Left ventricle myocardium superior (tissue), 1 donor: ENCODE results near the gene C2orf81. TPM values are rescaled to one million over a fixed set of nuclear protein-coding genes. Genes with fewer than 3 reads are reported as not detected.
"Not testable (repeated sequence)": the region's sequence is repeated elsewhere in the genome, so short reads cannot be mapped to it uniquely, and the experiment has no call there.

Source experiments
- ATAC-seq: fragments of 200-7000 bp; cut with Tn5 transposase; one replicate; pipeline ENCODE4 v1.9.1; 2020; ENCODE audit warnings: mild to moderate bottlenecking, moderate library complexity
- DNase-seq: peaks from one replicate; pipeline ENCODE4 v3.0.0-alpha.2; 2020
- intact Hi-C: fragments of 100-400 bp; cut with micrococcal nuclease; formaldehyde crosslinking; loops from one replicate; pipeline ENCODE4 v1.11.0; 2022
- long read RNA-seq: library from polyadenylated mRNA; unstranded; transcript quantifications from one replicate; pipeline ENCODE4 v2.0.0, GENCODE V29; 2021
- total RNA-seq: library from RNA; stranded (reverse); fragmentation: NEBNext Ultra II Directional; extraction: Animal tissue kit (Norgen Biotek cat#: 25700); gene quantifications from one replicate; pipeline ENCODE4 v1.2.1, GENCODE V29; 2021
- donor health status: DM: no; HTN: yes; CAD: no; lungs with severe emphysema.

C2orf81 gene
- total RNA-seq, result 0.79 TPM
- long read RNA-seq, partial matches to known transcripts, result 0 of 3 reads
- long read RNA-seq, other reads (novel, unspliced or antisense), result 0 of 3 reads

DNA sequence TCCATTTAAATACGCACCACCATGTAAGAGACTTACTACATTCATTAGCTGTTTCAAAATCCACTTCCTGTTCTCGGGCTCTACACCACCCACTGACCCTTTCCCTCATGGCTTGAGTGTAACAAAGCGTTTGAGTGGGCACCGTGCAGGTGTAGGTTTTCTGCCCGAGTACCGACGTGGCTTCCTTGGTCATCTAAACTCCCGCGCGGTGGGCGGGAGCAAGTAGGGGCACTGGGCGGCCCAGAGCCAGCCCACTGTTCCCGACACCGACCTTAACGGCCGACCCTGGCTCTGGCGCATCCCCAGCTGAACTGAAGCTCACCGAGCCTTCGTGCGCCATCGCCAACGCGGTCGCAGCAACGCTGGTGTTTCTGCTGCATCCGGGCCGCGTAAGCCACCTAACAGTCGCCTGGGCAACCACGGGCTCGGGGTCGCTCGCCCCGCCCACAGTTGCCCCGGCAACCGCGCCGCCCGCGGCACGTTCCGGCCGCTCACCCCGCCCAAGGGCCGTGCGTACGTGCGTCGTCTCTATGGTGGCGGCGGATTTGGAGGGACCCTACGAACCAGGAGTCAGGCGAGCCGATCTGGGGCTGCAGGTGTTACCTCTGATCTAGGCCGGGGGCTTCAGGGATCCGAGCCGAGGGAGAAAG lies at the start of gene C2orf81, which contains the start of gene WDR54:
C2orf81 (minus strand) TSS at position 399 of the 650 bp plus-strand sequence; CDS start at position 340, 59 bp downstream.
WDR54 (plus strand) TSS at position 510 of the 650 bp plus-strand sequence. CDS start 424 bp downstream, outside the sequence.
- peak; percentile 93 for DNase-seq
- ATAC-seq, result peak; percentile 92
- intact Hi-C loops, result no loop called here

DNA sequence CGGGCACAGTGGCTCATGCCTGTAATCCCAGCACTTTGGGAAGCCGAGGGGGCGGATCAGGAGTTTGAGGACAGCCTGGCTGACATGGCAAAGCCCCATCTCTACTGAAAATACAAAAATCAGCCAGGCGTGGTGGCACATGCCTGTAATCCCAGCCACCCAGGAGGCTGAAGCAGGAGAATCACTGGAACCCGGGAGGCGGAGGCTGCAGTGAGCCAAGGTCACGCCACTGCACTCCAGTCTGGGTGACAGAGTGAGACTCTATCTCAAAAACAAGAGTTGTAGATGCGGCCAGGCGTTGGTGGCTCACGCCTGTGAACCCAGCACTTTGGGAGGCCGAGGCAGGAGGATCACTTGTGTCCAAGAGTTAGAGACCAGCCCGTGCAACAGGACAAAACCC lies 49.3 kb upstream of the C2orf81 start:
- ATAC-seq, DNase-seq, intact Hi-C loops: not testable (repeated sequence)

DNA sequence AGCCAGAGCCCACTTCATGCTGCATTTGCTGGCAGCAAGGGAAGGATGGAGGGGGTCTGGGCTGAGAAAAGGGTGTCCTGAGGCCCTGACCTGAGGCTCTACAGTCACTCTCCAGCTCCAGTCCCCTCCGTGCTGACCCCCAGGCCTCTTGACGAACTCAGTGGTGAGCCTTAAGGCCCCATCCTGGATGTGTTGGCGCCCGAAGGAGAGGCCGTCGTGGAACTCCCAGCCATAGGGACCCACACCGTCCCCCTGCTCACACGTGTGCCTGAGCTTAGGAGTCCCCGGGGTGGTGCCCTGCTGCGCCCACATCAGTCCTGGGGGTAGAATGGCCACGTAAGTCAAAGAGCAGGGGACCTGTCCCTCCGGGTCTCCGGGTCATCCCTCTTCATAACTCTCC lies 43.0 kb upstream of the C2orf81 start:
- DNase-seq, result no peak

DNA sequence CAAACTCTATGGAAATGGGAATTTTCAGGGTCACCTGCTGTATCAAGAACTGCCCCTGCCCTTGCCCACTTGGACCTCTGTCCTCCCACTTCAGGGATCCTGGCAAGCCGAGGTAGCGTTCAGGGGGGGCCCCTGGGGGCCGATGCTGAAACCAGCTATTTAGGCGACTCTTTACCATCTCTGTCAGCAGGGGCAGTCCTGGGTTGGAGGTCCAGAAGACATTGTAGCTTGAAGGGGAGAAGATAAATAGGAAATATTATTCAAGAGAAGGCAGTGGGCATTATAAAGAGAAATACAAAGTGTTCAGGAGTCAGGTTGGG lies 41.3 kb upstream of the C2orf81 start:
- DNase-seq (no peak), ATAC-seq (no peak)
- intact Hi-C loops, result no loop called here

More for the DNA sequence above, 43.0 kb upstream of the C2orf81 start:
- ATAC-seq, result peak; percentile 1
- intact Hi-C loops, result no loop called here

DNA sequence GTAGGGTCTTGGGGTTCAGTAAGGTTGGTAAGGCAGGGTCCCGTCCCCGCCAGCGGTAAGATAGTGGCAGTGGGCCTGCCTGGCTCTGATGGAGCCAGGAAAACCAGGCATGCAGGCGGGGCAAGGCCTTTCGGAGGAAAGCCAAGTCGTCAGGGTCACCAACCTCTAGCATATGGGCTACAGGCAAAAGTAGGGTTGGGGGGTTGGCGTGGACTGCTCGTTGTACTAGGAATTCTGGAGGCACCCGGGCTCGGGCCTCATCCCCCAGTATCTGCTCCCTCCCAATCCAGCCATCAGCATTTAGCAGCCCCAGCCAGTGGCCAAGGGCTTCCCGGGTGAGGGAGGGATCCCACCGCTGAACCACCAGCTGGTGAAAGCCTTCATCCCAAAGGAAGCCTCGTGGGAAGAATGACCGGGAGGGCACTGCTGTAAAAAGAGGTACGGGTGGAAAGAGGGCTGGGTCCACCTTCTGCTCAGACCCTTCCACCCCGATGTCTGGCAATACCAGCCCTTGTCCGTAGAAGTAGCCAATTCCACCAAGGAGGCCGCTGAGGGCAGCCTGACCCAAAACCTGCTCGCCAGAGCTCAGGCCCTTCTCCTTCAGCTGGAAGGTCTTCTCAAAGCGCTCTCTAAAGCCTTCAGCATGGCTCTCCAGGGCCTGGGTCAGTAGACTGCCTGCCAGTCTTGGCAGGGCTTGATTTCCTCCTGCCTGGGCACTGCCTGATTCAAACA lies 40.8 kb upstream of the C2orf81 start:
- DNase-seq, result no peak
- intact Hi-C loops, result no loop called here
- no peak for ATAC-seq

DNA sequence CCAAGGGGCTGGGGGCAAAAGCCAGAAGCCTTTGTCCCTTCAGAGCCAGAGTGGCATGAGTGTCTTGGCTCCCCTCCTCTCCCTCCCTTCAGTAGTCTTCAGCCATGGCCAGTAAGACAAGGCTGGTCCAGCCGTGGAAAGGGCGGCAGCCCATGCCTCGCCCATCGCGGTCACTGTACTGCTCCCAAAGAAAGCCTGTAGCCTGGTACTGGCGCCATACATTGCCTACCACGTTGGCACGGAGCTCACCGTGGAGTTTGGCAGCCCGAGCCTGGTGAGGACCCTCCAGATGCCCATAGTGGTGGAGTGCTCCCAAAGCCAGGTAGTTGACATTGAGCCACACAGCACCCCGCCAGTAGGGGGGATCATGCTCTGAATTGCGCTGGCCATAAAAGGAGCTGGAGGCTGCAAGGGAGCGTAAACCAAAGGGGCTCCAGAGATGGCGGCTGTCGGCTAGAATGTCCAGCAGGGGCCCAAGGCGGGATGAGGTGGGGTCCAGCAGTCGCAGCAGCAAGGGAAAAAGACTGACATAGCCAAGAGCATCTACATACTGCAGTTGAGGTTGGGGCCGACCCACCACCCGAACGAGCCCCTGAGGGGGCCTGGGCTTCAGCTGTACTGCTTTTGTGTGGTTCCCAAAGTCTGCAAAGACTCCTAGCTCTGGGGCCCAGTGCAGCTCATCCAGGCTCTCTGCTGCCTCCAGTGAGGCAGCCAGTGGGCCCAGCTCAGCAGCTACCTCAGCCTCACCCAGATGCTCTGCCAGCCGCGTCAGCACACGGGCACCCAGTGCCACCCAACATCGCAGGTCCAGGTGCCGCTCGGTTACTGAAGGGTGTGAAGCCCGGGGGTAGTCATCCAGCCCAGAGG lies 40.0 kb upstream of the C2orf81 start:
- intact Hi-C loops, result no loop called here
- DNase-seq, result no peak
- no peak for ATAC-seq

DNA sequence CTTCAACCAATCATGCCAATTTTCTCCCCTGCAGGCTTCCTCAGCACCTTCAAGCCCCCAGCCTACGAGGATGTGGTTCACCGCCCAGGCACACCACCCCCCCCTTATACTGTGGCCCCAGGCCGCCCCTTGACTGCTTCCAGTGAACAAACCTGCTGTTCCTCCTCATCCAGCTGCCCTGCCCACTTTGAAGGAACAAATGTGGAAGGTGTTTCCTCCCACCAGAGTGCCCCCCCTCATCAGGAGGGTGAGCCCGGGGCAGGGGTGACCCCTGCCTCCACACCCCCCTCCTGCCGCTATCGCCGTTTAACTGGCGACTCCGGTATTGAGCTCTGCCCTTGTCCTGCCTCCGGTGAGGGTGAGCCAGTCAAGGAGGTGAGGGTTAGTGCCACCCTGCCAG lies 38.8 kb upstream of the C2orf81 start:
- intact Hi-C loops, ATAC-seq, DNase-seq: not testable (repeated sequence)

DNA sequence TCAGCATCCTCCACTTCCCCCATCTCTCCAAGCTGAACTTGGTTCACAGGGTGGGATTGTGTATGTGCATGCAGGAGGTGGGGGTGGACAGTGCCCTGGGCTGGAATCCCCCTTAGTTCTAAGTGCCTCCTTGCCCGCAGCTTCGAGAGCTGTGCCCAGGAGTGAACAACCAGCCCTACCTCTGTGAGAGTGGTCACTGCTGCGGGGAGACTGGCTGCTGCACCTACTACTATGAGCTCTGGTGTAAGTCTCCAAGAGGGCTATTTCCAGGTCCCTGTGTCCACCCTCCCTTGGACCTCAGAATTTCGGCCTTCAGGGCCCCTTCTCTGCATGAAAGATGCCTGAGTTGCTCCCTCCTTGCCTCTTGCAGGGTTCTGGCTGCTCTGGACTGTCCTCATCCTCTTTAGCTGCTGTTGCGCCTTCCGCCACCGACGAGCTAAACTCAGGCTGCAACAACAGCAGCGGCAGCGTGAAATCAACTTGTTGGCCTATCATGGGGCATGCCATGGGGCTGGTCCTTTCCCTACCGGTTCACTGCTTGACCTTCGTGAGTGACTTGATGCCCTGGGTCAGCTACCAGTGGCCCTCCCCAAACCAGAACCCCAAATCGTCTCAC lies 38.2 kb upstream of the C2orf81 start:
- ATAC-seq, intact Hi-C loops, DNase-seq: not testable (repeated sequence)

DNA sequence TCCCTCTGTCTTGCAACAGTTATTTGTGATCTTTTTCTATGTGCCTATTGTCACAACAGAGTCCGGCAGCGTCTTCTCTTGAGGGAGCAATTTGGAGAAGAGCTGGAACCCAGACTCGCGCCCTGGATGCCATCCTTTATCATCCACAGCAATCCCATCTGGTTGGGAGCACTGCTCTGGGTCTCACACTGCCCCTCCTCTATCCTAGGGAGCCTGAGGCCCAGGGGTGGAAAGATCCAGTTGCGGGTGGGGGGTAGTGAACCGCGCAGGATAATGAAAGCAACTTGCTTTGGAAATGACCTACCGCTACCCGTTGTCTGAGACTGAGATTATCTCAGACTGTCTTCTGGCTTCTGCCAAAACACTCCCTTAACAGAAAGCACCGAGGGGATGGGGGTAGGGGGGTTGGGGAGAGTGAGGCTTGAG lies 37.5 kb upstream of the C2orf81 start:
- intact Hi-C loops, result no loop called here
- ATAC-seq, result no peak
- DNase-seq, result peak; percentile 17

DNA sequence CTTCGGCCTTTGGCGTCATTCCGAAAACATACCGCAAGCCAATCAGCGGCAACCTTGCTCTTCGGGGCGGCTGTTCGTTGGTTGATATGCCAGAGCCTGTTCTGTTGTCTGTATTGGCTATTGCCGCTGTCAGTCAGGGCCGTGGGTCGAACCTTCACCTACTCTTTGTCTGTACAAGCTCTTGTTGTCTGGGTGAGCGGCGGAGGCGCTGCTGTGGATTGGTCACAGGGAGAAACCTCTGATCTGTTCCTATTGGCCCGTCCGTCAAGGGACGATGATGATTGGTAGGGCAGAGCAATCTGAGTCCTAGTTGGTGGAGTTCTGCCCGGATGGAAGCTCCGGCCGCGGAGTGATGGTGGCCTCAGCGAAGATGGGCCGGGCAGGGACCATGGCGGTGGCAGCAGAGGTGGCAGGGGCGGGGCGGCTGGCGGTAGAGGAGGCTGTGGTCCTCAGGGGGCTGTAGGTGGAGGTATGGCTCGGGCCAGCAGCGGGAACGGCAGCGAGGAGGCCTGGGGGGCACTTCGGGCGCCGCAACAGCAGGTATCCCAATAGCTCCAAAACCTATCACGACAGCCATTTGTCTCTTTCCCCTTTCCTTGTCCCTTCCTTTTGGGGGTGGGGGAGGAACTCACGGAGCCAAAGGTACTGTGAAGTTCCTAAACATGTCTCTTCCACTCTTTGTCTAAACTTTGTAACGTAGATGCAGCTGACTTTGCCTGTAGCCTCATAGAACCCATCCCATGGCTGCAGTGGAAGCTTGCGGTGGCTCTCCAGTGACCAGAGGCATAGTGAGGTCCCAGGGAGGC lies 36.9 kb upstream of the C2orf81 start, which contains the start of gene WBP1:
WBP1 (plus strand) TSS at position 307 of the 806 bp plus-strand sequence; CDS start at position 472, 165 bp downstream.
- intact Hi-C loops, result no loop called here
- ATAC-seq, result peak; percentile 92
- DNase-seq, result peak; percentile 99

DNA sequence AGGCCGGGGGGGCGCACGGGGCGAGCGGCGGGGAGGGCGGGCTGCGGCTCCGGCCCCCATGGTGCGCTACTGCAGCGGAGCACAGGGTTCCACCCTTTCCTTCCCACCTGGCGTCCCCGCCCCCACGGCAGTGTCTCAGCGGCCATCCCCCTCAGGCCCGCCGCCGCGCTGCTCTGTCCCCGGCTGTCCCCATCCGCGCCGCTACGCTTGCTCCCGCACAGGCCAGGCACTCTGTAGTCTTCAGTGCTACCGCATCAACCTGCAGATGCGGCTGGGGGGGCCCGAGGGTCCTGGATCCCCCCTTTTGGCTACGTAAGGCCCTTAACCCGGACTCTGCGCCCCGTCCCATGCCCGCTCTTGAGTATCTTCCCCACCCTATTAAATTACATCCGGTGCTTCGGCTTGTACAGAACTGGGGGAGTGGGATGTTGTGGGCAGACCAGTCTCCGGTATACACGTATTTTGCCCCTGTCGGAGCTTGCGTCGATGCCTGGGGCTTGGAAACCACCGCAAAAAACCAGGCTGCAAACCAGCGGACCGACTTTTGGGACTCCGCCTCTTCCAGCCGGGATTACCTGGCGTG lies 36.2 kb upstream of the C2orf81 start:
- ATAC-seq, result peak; percentile 45
- intact Hi-C loops, result no loop called here

DNA sequence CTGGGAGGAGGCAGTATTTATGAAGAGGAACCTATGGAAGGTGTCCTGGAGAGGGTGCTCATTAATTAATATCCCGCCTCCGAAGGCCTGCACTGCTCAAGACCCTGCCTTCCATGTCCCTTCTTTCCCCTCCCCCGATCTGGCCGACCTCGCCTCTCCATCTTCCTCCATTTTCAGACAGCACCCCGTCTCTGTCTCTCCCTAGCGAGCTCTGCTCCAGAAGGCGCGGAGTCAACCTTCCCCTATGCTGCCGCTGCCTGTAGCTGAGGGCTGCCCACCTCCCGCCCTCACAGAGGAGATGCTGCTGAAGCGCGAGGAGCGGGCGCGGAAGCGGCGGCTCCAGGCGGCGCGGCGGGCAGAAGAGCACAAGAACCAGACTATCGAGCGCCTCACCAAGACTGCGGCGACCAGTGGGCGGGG lies 35.7 kb upstream of the C2orf81 start:
- no peak for DNase-seq
- no peak for ATAC-seq
- intact Hi-C loops, result no loop called here

More for the DNA sequence above, 36.2 kb upstream of the C2orf81 start:
- DNase-seq, result peak; percentile 79

DNA sequence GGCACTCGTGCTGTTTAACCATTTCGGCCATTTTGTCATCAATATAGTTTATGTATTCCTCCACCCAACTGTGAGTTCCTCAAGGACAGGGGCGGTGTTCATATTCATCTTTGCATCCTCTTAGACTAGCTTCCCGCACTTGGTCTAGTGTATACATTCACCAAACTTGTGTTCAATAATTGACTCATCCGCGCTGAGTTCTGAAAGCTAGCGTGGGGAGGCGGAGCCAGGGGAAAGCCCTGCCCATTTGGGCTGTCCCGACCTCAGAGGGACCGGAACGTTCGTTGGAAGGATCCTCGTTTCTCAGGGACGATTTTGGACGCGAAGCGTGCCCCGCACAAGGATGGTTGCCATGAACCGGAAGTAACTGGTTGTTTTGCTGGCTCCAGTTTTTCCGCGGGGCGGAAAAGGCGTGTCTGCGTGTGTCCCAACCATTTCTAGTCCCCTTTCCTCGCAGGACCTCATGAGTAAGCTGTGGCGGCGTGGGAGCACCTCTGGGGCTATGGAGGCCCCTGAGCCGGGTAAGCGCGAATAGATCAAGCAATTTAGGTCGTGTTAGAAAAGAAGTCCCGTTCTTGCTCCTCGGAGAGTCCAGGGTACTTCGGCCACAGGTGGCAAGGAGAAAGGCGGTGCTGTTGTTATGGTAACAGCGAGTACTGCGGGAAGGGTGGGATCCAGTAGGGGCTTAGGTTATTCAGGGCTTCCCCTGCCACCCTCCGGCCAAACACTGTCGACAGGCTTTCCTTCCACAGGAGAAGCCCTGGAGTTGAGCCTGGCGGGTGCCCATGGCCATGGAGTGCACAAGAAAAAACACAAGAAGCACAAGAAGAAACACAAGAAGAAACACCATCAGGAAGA lies 33.5 kb upstream of the C2orf81 start, which contains the start of gene INO80B:
INO80B (plus strand) TSS at position 434 of the 858 bp plus-strand sequence; CDS start at position 464, 30 bp downstream.
- intact Hi-C loops, result no loop called here
- ATAC-seq, result peak; percentile 64

DNA sequence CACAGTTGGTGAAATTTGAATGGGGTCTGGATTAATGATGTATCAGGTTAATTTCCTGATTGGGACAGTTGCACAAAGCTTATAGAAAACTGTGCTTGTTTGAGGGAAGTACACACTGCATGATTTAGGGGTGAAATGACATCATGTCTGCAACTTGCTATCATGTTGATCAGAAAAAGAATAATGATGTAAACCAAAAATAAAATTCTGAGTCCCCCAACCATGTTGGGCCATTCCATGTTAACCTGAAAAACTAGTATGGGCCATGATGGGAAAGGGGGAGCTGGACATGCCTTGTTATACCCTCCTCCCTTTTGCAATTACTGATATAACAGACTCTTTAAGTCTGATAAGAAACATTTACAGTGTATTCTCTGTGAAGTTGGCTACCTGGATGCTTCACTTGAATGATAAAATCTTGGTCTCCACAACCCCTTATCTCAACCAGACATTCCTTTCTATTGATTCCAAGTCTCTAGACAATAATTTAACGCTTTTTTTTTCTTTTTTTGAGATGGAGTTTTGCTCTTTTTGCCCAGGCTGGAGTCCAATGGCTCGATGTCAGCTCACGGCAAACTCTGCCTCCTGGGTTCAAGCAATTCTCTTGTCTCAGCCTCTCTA lies 29.3 kb upstream of the C2orf81 start:
- no peak for DNase-seq
- intact Hi-C loops, result no loop called here

More for the DNA sequence above, 33.5 kb upstream of the C2orf81 start, which contains the start of gene INO80B:
- peak; percentile 94 for DNase-seq

DNA sequence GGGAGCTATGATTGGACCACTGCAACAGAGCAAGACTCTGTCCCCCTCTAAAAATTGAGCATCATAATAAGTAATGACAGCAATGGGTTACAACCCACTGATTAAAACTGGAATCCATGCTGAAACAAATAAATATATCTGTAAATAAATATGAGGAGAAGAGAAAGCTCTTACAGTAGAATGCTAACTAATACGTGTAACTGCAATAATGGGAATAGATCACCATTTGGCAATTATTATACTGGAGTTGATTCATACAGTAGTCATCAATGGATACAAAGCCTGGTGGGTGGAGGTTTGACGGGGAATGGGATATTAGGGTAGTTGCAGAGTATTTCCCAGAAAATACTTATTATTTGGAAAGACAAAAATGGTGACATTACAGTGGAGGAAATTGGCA lies 27.4 kb upstream of the C2orf81 start:
- DNase-seq (no peak), ATAC-seq (no peak)
- intact Hi-C loops, result no loop called here

More for the DNA sequence above, 29.3 kb upstream of the C2orf81 start:
- no peak for ATAC-seq
